Naive B cell (primary cell): Measurements from ENCODE around the gene CACHD1. TPM values are rescaled to one million over a fixed set of nuclear protein-coding genes. Genes with fewer than 3 reads are reported as not detected.
"Not testable (repeated sequence)": the region's sequence is repeated elsewhere in the genome, so short reads cannot be mapped to it uniquely, and the experiment has no call there.

Experiments
- ATAC-seq, 2 donors: fragments of 150-1000 bp; cut with Tn5 transposase; 2 replicates each; pipeline ENCODE4 v1.10.0; 2021; ENCODE audit warnings: low read depth in 2 of 2, mild to moderate bottlenecking in 2 of 2, moderate library complexity in 2 of 2
- DNase-seq: peaks from one replicate; pipeline ENCODE4 v3.0.0; 2022
- H3K27ac Mint-ChIP-seq, 6 donors: one replicate each; pipeline ENCODE4 v1.8.0; 2020 to 2022; ENCODE audit warnings: mild to moderate bottlenecking in 6 of 6, mixed read lengths in 6 of 6, moderate library complexity in 5 of 6, inconsistent platforms in 2 of 6
- H3K27me3 Mint-ChIP-seq, 3 donors: one replicate each; pipeline ENCODE4 v1.8.0; 2021 to 2022; ENCODE audit warnings: mixed read lengths in 3 of 3, mild to moderate bottlenecking in 1 of 3
- H3K36me3 Mint-ChIP-seq, 2 donors: one replicate each; pipeline ENCODE4 v1.8.0; 2020 to 2022; ENCODE audit warnings: mixed read lengths in 2 of 2, inconsistent platforms in 1 of 2, mild to moderate bottlenecking in 1 of 2
- H3K4me1 Mint-ChIP-seq, 3 donors: one replicate each; pipeline ENCODE4 v1.8.0; 2020 to 2022; ENCODE audit warnings: mixed read lengths in 3 of 3, inconsistent platforms in 1 of 3, mild to moderate bottlenecking in 1 of 3, moderate library complexity in 1 of 3
- H3K4me3 Mint-ChIP-seq, 8 donors: one replicate each; pipeline ENCODE4 v1.8.0; 2020 to 2022; ENCODE audit warnings: mild to moderate bottlenecking in 8 of 8, mixed read lengths in 8 of 8, moderate library complexity in 8 of 8, inconsistent platforms in 2 of 8
- H3K9me3 Mint-ChIP-seq, 7 donors: one replicate each; pipeline ENCODE4 v1.8.0; 2020 to 2022; ENCODE audit warnings: mixed read lengths in 7 of 7, mild to moderate bottlenecking in 5 of 7, inconsistent platforms in 2 of 7, moderate library complexity in 1 of 7
- polyA plus RNA-seq, 6 donors: library from polyadenylated mRNA; unstranded; fragments of 300-500 nt; fragmentation: Illumina TruSeq; gene quantifications; one replicate each; pipeline ENCODE4 v1.2.3, GENCODE V29; 2021; ENCODE audit warnings: low read depth in 6 of 6

The CACHD1 gene
- polyA plus RNA-seq, 6 donors from 2014 or later: not detected

- peaks cover 0 to 2% (median 0%) of the 10 kb centered on the region in 7 donors for H3K9me3 Mint-ChIP-seq
- ATAC-seq (no peak), DNase-seq (no peak)
- no peaks in the 10 kb centered on the region for H3K4me1 Mint-ChIP-seq
- H3K36me3 Mint-ChIP-seq: no peaks in the 10 kb centered on the region
- H3K4me3 Mint-ChIP-seq: no peak overlapping the region
- H3K27ac Mint-ChIP-seq: no peak overlapping the region
- H3K27me3 Mint-ChIP-seq: peaks cover 12 to 26% (median 26%) of the 10 kb centered on the region in 3 donors
Observed at GRCh38 chr1:64727861-64728260, 257.9 kb downstream of the CACHD1 start.

DNA sequence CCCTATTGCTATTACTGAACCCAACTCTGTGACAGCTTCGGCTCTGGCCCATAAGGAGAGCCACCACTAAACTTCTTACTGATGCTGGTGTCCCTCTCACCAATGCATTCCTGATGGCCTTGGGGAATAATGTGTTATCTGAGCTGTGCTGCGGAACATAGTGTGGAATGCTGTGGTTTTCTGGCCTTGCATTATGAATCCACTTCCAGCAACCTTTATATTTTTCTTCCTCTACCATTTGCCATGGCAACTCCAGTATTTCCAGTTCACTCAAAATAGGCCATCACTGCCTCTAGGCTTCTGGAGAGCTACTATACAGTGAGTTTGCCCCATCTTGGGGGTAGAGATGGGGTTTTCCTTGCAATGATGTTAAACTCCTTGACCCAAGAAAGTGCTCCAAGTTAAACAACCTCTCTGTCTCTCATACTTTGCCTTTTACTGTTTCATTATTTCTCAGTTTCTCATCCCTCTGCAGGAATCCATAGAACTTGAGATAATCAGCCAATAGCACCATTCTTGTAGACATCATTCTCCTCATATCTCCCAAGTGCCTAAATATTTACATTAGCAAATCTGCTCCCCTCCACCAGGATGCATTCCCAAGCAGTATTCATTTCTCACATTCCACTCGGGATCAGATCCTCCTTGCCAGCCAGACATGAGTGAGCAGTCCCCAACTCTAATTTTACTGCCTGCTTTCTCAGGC lies 263.8 kb downstream of the CACHD1 start:
- Mint-ChIP-seq H3K4me1 (no peaks in the 10 kb centered on the region), H3K27me3 (peaks cover 0 to 5% (median 5%) of the 10 kb centered on the region in 3 donors), H3K9me3 (peaks cover 0 to 5% (median 0%) of the 10 kb centered on the region in 7 donors), H3K36me3 (peaks cover 0 to 8% of the 10 kb centered on the region in 2 donors), H3K27ac (no peak overlapping the region), H3K4me3 (no peak overlapping the region)
- DNase-seq (no peak), ATAC-seq (no peak)

DNA sequence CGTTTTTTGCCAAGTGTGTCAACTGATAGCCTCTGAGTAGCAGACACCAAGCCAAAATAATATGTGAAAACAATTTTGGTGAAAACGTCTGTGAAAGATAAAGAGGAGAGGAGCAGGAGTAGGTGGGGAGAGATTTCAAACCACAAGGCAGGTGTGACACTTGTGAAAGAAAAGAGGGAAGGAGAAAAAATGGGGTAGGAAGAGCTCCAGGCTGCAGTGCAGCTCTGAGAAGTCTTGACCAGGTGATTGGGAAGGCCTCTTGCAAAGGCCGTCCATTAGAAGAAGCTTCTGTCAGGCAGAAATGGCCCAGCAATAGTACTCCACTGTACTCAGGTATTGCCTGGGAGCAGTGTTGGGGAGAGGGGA lies 264.3 kb downstream of the CACHD1 start:
- Mint-ChIP-seq H3K4me1 (no peaks in the 10 kb centered on the region), H3K36me3 (peaks cover 0 to 8% of the 10 kb centered on the region in 2 donors), H3K27ac (peak overlapping the region in 1 of 6 donors; percentile 16), H3K4me3 (peak overlapping the region in 1 of 8 donors; percentile 22), H3K9me3 (peaks cover 0 to 5% (median 0%) of the 10 kb centered on the region in 7 donors), H3K27me3 (peaks cover 0 to 5% (median 5%) of the 10 kb centered on the region in 3 donors)
- no peak for ATAC-seq
- no peak for DNase-seq

- H3K27me3 Mint-ChIP-seq, H3K4me3 Mint-ChIP-seq, H3K27ac Mint-ChIP-seq, ATAC-seq, H3K9me3 Mint-ChIP-seq, H3K36me3 Mint-ChIP-seq, DNase-seq: not testable (repeated sequence)
- peaks cover 10 to 17% (median 11%) of the 10 kb centered on the region in 3 donors for H3K4me1 Mint-ChIP-seq
Observed at GRCh38 chr1:64740687-64741086, 270.8 kb downstream of the CACHD1 start.
